SHP77 treated with DMSO at 0.1 percent for 48 hours (cell line): ENCODE measurements around the gene NBL1.

Experiments
- DNase-seq: peaks from one replicate; lab custom pipeline; 2025; lab: John Stamatoyannopoulos, UW

NBL1 gene

DNA sequence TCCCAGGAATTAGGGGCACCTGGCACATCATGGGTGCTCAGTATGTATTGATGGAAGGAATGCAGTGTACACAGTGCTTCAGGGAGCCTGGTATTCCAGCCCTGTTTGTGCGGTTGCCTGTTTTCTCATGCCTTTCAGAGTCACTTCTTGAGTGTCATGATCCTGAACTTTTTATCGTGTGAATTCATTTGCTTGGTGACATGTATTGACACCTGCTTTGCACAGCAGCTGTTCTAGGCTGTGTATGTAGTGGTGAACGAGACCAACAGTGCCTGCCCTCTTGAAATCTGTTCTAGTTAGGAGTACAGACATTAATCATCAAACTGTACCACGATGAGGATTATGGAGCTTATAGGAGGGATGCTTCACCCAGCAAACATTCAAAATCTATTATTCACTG lies 26.7 kb downstream of the NBL1 start:
- no peak for DNase-seq

DNA sequence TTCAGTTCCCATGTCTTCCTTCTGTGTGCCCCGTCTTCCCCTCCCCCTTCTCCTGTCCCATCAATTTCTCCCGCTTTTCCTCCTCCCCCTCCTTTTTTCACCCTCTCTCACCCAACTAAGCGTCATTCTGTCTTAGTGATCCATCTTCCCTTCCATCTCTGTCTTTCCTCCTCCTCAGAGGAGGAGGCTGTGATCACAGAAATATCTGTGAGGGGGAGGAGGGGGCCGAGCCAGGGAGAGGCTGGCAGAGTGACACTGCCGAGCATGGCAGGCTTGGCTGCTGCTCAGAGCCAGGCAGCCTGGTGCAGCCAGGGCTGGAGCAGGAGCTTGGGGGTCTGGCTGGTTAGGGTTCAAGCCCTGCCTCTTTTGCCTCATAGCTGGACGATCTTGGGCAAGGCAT lies 28.1 kb downstream of the NBL1 start:
- no peak for DNase-seq

DNA sequence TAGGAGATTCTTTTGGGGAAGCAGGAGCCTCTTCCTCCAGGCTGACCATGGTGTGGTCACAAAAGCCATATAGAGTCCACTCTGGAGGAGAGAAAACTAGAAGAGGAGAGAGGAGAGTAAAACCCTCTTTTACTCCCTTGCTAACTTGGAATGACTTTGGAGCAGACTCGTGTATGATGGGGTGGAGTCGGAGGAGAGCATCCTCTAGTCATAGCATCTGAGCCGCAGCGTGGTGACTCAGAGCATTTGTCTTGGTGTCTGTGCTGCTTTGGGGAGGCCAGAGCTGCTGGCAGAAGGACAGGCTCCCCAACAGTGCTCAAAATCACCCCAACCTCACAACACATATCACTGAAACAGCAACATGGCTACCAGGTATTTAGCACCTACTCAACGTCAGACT lies 31.7 kb downstream of the NBL1 start:
- no peak for DNase-seq

- DNase-seq, result no peak
Measured at GRCh38 chr1:19676438-19676922, 32.4 kb downstream of the NBL1 start.

DNA sequence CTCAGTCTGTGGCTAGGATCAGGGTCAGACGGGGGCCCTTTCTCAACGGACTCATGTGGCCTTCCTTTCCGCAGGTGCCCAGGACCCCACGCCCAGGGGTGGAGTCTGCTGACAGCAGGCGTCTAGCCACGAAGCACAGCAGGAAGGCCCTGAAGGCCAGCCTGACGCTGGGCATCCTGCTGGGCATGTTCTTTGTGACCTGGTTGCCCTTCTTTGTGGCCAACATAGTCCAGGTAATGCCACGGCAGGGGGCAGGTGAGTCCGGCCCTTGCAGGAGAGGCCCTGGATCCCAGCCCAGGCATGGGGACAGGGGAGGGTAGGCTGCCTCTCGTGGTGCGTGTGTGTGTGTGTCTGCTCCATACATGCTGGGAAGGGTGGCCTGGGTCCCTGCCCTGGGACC lies 34.4 kb downstream of the NBL1 start:
- DNase-seq, result no peak

DNA sequence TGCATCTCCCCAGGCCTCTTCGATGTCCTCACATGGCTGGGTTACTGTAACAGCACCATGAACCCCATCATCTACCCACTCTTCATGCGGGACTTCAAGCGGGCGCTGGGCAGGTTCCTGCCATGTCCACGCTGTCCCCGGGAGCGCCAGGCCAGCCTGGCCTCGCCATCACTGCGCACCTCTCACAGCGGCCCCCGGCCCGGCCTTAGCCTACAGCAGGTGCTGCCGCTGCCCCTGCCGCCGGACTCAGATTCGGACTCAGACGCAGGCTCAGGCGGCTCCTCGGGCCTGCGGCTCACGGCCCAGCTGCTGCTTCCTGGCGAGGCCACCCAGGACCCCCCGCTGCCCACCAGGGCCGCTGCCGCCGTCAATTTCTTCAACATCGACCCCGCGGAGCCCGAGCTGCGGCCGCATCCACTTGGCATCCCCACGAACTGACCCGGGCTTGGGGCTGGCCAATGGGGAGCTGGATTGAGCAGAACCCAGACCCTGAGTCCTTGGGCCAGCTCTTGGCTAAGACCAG lies 34.9 kb downstream of the NBL1 start:
- DNase-seq, result no peak

DNA sequence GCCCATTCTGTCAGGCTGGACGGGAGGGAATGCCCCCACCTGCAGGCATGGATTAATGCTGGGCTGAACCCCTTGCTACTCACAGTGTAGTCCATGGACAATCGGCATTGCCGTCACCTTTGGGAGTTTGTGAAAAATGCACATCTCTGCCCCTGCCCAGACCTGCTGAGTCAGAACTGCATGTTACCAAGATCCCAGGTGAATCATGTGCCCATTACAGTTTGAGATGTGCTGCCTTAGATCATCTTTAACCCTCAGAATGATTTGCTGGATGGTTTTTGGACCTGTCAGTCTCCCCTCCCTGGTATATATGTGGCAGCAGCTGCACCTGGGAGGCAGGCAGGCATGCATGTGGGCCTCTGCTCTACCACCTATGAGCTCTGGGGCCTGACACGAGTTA lies 35.6 kb downstream of the NBL1 start:
- no peak for DNase-seq

GRCh38 chr1:19680644-19681043 lies 36.5 kb downstream of the NBL1 start:
- DNase-seq, result no peak

DNA sequence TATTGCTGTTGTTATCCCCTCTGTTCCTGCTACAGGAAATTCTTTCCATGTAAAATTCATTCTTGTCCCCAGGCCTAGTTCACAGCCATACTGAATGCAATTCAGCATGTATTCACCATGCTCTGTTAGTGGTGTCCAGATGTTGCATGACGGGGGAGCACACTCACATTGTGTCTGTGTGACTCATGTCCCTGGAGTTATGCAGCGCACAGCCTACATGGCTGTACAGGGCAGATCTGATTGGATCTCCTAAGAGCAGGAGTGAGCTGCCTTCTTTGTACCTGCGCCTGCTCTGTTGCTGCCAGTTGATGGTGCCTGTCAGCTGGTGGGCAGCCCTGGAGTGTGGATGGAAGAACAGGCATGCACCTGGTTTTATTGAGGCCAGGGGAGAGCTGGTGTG lies 38.1 kb downstream of the NBL1 start:
- no peak for DNase-seq

DNA sequence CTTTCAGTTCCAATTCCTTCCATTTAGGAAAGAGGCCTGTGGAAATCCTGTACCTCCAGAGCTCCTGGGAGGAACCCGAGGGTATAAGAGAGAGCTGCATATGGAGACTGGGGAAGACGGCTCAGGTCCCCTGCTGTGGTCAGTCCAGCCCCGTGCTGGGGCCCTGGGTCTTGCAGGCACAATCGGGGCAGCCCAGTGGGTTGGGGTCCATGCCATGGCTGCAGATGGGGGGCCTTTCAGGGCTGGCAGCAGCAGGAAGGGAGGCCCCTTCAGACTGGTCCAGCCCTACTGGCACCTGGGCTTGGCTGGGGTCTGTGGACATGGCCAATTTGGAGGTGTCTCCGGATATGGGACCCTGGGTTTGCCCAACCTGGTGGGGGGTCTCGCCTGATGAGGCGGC lies 38.8 kb downstream of the NBL1 start:
- DNase-seq, result no peak

DNA sequence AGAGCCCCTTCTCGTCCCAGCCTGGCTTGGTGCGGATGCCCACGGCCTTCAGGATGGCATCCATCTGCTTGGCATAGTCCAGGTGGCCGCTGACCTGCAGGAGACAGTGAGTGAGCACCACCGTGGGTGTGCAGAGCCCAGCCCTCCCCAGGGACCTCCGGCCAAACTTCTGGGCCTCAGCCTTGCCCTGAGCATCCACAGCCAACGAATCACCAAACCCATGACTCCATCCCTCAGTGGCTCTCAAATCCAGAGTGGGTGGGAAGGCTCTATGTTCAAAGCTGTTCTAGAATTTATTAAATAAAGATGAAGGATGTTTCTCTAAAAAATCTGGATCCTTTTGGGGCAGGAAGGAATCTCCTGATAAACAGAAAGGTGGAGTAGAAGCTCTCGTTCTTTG lies 39.2 kb downstream of the NBL1 start:
- no peak for DNase-seq

DNA sequence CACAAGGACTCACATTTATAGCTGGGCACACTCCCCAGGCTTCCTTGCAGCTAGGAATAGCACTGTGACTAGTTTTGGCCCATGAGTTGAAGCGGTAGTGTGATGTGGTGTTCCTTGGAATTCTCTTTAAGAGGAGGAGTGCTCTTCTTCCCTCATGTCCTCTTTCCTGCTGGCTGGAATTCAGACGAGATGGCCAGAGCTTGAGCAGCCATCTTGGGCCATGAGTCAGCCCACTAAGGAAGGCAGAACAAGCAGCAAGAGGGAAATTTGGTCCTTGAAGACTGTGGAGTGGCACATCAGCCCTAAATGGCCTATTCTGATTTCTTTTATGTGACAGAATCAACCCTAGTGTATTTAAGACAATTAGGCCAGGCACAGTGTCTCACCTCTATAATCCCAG lies 40.6 kb downstream of the NBL1 start:
- no peak for DNase-seq

GRCh38 chr1:19685994-19686393 lies 41.9 kb downstream of the NBL1 start:
- DNase-seq, result no peak

- DNase-seq, result no peak
Measured at GRCh38 chr1:19687414-19687813, 43.3 kb downstream of the NBL1 start.

GRCh38 chr1:19688041-19688842 lies 44.1 kb downstream of the NBL1 start:
- no peak for DNase-seq

DNA sequence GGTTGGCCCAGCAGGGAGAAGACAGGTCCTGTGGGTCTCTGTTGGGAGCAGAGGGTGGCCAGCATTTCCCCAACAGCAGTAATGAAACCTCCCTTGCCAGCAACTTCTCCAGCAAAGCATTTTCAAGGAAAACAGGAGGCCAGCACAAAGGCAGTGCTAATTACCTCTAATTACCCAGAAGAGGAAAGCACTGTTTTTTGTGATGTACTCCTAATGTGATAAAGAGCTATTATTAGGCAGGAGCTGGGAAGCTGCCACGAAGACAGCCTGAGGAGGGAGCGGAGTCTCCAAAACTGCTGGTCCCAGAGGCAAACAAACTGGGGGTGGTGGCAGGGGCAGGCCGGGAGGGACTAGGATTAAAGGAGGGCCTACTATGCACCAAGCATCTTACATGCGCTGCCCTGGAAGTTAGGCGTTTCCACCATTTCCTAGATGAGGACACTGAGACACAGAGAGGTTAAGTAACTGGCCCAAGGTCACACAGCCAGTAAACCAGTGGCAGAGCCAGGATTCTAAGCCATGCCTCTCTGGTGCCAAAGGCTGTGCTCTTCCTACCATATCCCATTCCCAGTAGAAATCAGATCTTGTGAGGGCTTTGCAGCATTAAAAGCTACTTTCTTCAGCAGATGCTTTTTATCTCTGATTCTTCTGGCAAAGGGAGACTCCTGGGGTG lies 45.1 kb downstream of the NBL1 start:
- DNase-seq, result no peak

- no peak for DNase-seq
Measured at GRCh38 chr1:19689856-19690255, 45.7 kb downstream of the NBL1 start.

DNA sequence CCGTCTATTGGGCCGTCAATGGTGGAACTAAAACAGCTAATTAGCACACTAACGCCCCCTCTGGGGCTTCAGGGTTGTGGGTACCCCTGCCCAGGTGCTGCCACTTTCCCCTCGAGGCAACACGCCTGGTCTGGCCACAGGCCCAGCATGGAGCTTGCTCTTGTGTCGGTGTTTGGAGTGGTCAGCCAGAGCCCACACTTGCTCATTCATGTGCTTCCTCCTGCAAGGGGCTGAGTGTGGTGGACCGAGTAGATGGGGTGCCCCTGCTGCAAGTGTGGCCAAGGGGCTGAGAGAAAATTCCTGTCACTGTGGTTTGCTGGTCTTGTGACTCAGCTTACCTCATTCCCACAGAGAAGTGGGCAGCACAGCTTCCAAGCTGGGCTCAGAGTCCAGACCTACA lies 46.2 kb downstream of the NBL1 start:
- no peak for DNase-seq

DNA sequence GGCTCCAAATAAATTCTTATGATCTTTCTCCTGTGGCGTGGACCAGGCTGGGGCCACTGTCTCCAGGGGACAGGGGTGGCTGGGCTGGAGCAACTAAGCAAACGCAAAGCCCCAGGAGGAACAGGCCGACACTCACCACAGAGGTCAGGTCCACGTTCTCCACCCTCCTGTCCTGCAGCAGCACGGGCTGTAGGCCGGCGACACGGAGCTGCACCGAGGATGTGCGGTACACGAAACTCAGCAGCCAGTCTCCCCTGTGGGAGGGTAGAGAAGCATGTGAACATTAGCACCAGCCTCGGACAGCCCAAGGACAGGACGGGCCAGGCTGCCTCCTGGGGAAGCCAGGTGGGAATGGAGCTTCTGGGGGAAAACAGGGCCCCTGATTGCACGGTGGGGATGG lies 50.2 kb downstream of the NBL1 start:
- no peak for DNase-seq

GRCh38 chr1:19695772-19696171 lies 51.7 kb downstream of the NBL1 start:
- no peak for DNase-seq

DNA sequence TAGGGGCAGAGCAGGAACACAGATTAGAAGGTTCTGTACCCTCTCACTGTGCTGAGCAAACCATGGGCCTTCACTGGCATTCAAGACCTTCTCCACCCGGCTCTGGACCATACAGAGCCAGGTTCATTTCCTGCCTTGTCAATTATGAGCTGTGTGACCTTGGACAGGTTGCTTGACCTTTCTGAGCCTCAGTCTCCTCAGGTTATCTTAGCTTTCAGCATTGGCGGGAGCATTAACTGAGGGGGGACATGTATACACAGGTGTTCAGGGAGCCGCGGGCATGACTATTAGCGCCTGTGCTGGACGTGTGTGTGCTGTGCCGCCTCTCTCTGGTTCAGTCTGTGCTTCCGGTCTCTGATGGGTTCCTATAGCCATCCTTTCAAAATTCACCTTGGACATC lies 52.7 kb downstream of the NBL1 start:
- no peak for DNase-seq

DNA sequence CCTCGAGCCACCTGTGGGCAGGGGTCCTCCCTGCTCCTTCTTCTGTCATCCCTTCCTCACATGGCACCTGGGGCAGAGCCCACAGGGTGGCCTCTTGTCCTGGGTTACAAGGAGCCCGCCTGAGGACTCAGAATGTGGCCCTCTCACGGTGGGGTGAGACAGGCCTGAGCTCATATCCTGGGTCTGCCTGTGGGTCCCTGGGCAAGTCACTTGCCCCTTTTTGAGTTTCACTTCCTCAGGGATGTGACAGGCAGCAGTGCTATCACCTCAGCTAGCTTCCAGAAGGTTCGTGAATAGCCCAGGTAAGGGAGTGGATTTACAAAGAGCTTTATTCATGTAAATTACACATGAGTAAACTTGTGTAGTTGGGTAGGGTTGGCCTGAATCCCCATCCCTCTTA lies 54.1 kb downstream of the NBL1 start:
- no peak for DNase-seq

DNA sequence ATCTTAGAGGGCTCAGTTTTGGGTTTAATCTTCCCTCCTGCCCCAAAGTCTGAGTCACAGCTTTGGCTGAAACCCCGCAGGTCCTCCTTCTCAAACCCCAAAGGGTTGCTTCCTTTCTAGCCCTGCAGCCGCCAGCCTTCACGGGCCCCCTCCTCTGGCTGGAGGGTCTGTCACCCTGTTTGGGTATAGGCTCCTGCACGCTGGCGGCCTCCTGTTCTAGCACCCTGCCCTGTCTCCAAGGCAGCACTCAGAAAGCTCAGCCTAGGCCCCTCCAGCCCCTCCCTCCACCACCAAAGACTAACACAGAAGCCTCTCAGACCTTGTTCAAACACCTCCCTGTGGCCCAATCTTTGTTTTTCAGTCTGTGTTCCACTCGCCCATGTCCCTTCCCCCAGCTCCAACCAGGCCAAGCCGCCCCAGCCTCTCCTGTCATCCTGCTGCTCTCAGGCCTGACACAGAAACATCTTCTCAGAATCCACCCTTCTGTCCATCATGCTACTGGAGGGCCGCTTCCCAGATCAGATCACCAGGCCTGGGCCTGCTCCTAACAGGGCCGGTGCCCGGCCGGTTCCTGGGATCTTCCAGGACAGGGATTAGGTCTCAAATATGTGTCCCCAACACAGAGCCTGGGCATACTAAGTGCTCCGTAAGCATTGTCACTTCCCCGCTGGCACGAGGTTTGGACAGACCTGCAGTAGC lies 56.1 kb downstream of the NBL1 start:
- DNase-seq, result no peak
